ENCODE measurements around the gene NIP7. TPM values are rescaled to one million over a fixed set of nuclear protein-coding genes. Genes with fewer than 3 reads are reported as not detected.

NIP7 gene
- total and polyA plus RNA-seq, 9 of the 15 experiments (the other 6 are each of a cell fraction or from before 2014, with no cell fraction given) = 28.9 to 85.5 (median 72.5) TPM

GRCh38 chr16:69310653-69311532, 28.7 kb upstream of the NIP7 start, which contains the start of gene VPS4A:
Gene VPS4A (plus strand): TSS chr16:69311350. CDS start chr16:69311512, 162 bp downstream.
- no peaks in the 10 kb centered on the region for H3K9me1 ChIP-seq (ENCODE audit: control insufficient read depth, insufficient read depth, low read length)
- H4K20me1 ChIP-seq (replicated peaks; ENCODE audit: control insufficient read depth, insufficient read depth, low read length) = 0 out of 2 replicates have a peak, but pooled peaks cover 3% of the 10 kb centered on the region
- peak within 1 kb of the TSS; percentile 90 for H3K4me2 ChIP-seq (ENCODE audit: insufficient read depth, low read length)
- peaks cover 28% of the 10 kb centered on the region; the same call in 2 of the 3 replicates for H3K36me3 ChIP-seq (ENCODE audit: control insufficient read depth, insufficient read depth, low read length)
- FAIRE-seq (peak; percentile 83), DNase-seq (ENCODE audit: extremely low read depth in 1 of 4, low spot score in 3 of 4) (peak; percentile 96 to 99 (median 98)), ATAC-seq (peak; percentile 98)
- in situ Hi-C loops (cut with MboI) (no loop called here), intact Hi-C loops (cut with micrococcal nuclease) (no loop called here)
- H3K9ac ChIP-seq (ENCODE audit: insufficient read depth in 1 of 2, low read depth in 2 of 2, low read length in 2 of 2) = peak within 1 kb of the TSS; percentile 93 to 97
- H3K4me3 ChIP-seq = peak within 1 kb of the TSS; percentile 98
- TSS peak; percentile 78 for BruUV-seq (replicated peaks)
- no peaks in the 10 kb centered on the region for H3K27me3 ChIP-seq (ENCODE audit: control insufficient read depth in 2 of 2, insufficient read depth in 2 of 2, low read length in 2 of 2)
- peak within 1 kb of the TSS; percentile 81 for H3K27ac ChIP-seq (ENCODE audit: extremely low read depth, low read depth, low read length)
- H3K9me3 ChIP-seq (replicated peaks; ENCODE audit: control insufficient read depth, insufficient read depth, low read depth, low read length) = no peaks in the 10 kb centered on the region
- 12% methylated on average over 50 of the region's 70 CpGs for WGBS (ENCODE audit: insufficient coverage, low coverage, missing lambda C conversion rate)
- H3K79me2 ChIP-seq (ENCODE audit: control insufficient read depth, insufficient read depth, low read length) = peaks cover 37% of the 10 kb centered on the region
- H3K4me1 ChIP-seq (replicated peaks in 1 of 2; ENCODE audit: control insufficient read depth in 2 of 2, insufficient read depth in 2 of 2, low read length in 2 of 2) = peaks cover 5 to 13% of the 10 kb centered on the region in 2 experiments; a peak in 3 of 5 replicates
- peak within 1 kb of the TSS; percentile 92 for H2AFZ ChIP-seq (ENCODE audit: low read depth, low read length)
- ChIA-PET CTCF (ENCODE audit: low intra/inter-chr PET ratio) (interaction anchor here (1.4 kb wide), 1 partner anchor 29 kb away, joined by 4 read pairs; the partner anchor contains the start of genes COG8 and NIP7), POLR2A (no interaction called here)
- TF ChIP-seq PCBP1 (IDR thresholded peaks at IDR 0.05; ENCODE audit: low read depth, low read length, poor library complexity, severe bottlenecking) = peak; percentile 9
- peak; percentile 86; the same call in 1 of the 2 replicates for TF ChIP-seq CAMTA2 (CRISPR knock-in tag; conservative IDR thresholded peaks at IDR 0.05)
- peak; percentile 73 for TF ChIP-seq GABPA (tag; conservative IDR thresholded peaks at IDR 0.05; ENCODE audit: low read depth)
- peak; percentile 12 for TF ChIP-seq POLR2B (IDR thresholded peaks at IDR 0.05; ENCODE audit: low read depth, partially characterized antibody)
- TF ChIP-seq UBTF (IDR thresholded peaks at IDR 0.05; ENCODE audit: borderline replicate concordance in 1 of 2, low read depth in 2 of 2, low read length in 2 of 2) = peak; percentile 30 to 53; a peak in 1 of 4 replicates
- peak; percentile 62 for TF ChIP-seq L3MBTL2 (IDR thresholded peaks at IDR 0.05)
- TF ChIP-seq E2F6 (IDR thresholded peaks at IDR 0.05; ENCODE audit: borderline replicate concordance in 1 of 2, extremely low read depth in 1 of 2, insufficient read depth in 1 of 2, insufficient read length in 1 of 2, low read depth in 1 of 2, low read length in 1 of 2, poor library complexity in 1 of 2, severe bottlenecking in 1 of 2) = peak; percentile 34 to 51
- TF ChIP-seq MIER1 (IDR thresholded peaks at IDR 0.05; ENCODE audit: low read depth) = no peak
- TF ChIP-seq THAP12 (CRISPR knock-in tag; IDR thresholded peaks at IDR 0.05) = peak; percentile 97
- 0 out of 4 replicates have a peak, but pooled peaks of 1 of the 2 experiments have one; percentile 17 for TF ChIP-seq HDAC1 (IDR thresholded peaks at IDR 0.05)
- peak in 1 of 2 experiments; percentile 22; a peak in 1 of 4 replicates for TF ChIP-seq TBL1XR1 (IDR thresholded peaks at IDR 0.05; ENCODE audit: low read length in 2 of 2)

Measured in K562 (cell line).